Kidney (tissue), 14 donors: ENCODE data around the gene PIP4K2A. TPM values are rescaled to one million over a fixed set of nuclear protein-coding genes. Genes with fewer than 3 reads are reported as not detected.

Experiments used
- DNase-seq, 5 donors: peaks; one replicate each; pipeline ENCODE4 v3.0.0-alpha.2; 2013 to 2020
- FAIRE-seq: peaks from 2 replicates; lab custom pipeline; 2012; peaks lifted over from hg19 to GRCh38; lab: Jason Lieb, UNC
- H3K27ac ChIP-seq, 2 donors: one replicate each; pipeline ENCODE4 v1.7.0; 2013; ENCODE audit warnings: low read depth in 2 of 2, low read length in 2 of 2, inconsistent platforms in 1 of 2
- H3K27me3 ChIP-seq: one replicate; pipeline ENCODE4 v1.7.1; 2013; ENCODE audit warnings: low read length, inconsistent platforms; ENCODE audit not compliant: control insufficient read depth, insufficient read depth
- H3K36me3 ChIP-seq, 3 donors: one replicate each; pipeline versions ENCODE4 v1.7.0 to v1.7.1; 2013; ENCODE audit warnings: low read length in 3 of 3, control low read depth in 1 of 3, inconsistent platforms in 1 of 3; ENCODE audit not compliant: insufficient read depth in 3 of 3, control insufficient read depth in 2 of 3
- H3K4me1 ChIP-seq, 3 donors: one replicate each; pipeline versions ENCODE4 v1.7.0 to v1.7.1; 2013; ENCODE audit warnings: low read length in 3 of 3, inconsistent platforms in 1 of 3, low read depth in 1 of 3; ENCODE audit not compliant: control insufficient read depth in 2 of 3, insufficient read depth in 2 of 3
- H3K4me3 ChIP-seq, 3 donors: one replicate each; pipeline versions ENCODE4 v1.7.0 to v1.8.1; 2013; ENCODE audit warnings: low read length in 3 of 3, control low read depth in 1 of 3, inconsistent platforms in 1 of 3
- H3K9ac ChIP-seq, 3 donors: one replicate each; pipeline versions ENCODE4 v1.7.0 to v1.7.1; 2013; ENCODE audit warnings: low read length in 3 of 3, control low read depth in 1 of 3, inconsistent platforms in 1 of 3
- H3K9me3 ChIP-seq, 3 donors: one replicate each; pipeline versions ENCODE4 v1.7.0 to v1.7.1; 2013; ENCODE audit warnings: low read length in 3 of 3, control low read depth in 1 of 3, inconsistent platforms in 1 of 3; ENCODE audit not compliant: control insufficient read depth in 2 of 3, insufficient read depth in 1 of 3
- intact Hi-C: fragments of 100-400 bp; cut with DNase I; formaldehyde crosslinking; loops from one replicate; pipeline ENCODE4 v1.11.1; 2022
- polyA plus RNA-seq: library from polyadenylated mRNA; stranded (reverse); fragments of 350-450 nt; fragmentation: Illumina TruSeq; extraction: RNeasy Lipid Tissue Mini Kit (QIAGEN cat#74804); gene quantifications from one replicate; pipeline ENCODE4 v1.2.3, GENCODE V29; 2014; ENCODE audit warnings: low read depth, low replicate concordance; ENCODE audit not compliant: insufficient read depth
- total RNA-seq: library from RNA; stranded (reverse); fragmentation: NEBNext Ultra II Directional; extraction: Animal tissue kit (Norgen Biotek cat#: 25700); gene quantifications from one replicate; pipeline ENCODE4 v1.2.1, GENCODE V29; 2021
- TF ChIP-seq, protein P1 (sequence below): IDR thresholded peaks from 3 replicates; pipeline ENCODE4 v1.5.1; 2012; ENCODE audit warnings: mild to moderate bottlenecking, moderate library complexity, borderline replicate concordance; ENCODE audit not compliant: insufficient read depth; ENCODE audit errors: extremely low read depth
- donor health status: control.
- donor health status: control.
- donor health status: control.
- donor health status: control.
- donor health status: control.
- donor health status: DM: yes; HTN: yes; CAD: no.
- donor health status: Normal renal cell carcinoma (clear cell type).

The PIP4K2A gene
- total and polyA plus RNA-seq, 2 donors from 2014 or later = 12.2 to 54.6 TPM

DNA sequence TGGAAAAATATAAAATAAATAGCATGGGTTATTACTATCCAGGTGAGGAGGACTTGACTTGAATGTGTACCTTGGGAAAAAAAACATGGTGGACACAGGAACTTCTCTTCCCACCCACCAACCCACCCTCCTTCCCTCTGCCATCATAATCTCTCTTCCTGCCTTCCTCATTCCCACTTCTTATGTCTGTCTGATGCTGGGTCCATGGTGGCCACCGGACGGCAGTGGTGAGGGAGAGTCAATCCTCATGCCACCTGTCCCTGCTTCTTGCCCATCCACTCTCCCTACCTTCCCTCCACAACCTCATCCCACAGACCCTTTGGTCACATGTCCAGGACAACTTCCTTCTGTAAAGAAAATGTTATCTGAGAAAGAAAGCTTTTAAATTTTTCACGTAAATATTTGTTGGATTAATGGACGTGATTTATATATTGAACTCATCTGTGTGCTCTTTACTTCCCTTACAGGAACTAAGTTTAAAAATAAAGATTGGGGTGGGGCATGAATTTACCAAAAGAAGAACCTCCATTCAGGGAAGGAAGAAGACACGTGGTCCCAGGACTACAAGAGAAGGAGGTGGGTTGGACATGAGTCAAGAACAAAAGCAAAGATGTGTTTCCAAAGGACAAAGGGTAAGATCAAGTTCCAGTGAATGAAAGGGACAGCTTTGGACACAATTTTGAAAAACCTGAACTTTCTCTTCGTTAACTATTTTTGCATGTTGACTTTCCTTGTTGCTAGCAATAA lies 104.5 kb downstream of the PIP4K2A start:
- H3K4me1 ChIP-seq = peaks cover 0 to 3% (median 0%) of the 10 kb centered on the region in 3 donors

DNA sequence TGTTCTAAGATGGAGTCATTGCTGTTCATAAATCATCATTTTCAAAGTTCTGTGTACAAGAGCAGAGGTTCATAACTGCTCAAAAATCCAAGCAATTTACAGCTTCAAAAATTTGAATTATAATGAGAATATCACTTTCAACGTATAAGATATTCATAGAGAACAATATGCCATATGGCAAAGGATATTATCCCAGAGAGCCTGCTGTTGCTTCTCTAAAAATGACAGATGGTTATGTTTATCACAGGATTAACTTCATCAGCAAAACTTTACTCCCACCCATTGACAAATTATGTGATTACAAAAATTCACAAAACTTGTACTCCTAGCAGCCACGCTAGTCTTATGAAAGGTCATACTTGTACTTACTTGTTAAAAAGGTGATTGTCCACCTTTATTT lies 105.1 kb downstream of the PIP4K2A start:
- TF ChIP-seq, protein P1, sequence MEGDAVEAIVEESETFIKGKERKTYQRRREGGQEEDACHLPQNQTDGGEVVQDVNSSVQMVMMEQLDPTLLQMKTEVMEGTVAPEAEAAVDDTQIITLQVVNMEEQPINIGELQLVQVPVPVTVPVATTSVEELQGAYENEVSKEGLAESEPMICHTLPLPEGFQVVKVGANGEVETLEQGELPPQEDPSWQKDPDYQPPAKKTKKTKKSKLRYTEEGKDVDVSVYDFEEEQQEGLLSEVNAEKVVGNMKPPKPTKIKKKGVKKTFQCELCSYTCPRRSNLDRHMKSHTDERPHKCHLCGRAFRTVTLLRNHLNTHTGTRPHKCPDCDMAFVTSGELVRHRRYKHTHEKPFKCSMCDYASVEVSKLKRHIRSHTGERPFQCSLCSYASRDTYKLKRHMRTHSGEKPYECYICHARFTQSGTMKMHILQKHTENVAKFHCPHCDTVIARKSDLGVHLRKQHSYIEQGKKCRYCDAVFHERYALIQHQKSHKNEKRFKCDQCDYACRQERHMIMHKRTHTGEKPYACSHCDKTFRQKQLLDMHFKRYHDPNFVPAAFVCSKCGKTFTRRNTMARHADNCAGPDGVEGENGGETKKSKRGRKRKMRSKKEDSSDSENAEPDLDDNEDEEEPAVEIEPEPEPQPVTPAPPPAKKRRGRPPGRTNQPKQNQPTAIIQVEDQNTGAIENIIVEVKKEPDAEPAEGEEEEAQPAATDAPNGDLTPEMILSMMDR = no peak
- H3K36me3 ChIP-seq = peaks cover 0 to 3% (median 2%) of the 10 kb centered on the region in 3 donors
- DNase-seq (no peak), FAIRE-seq (no peak)
- H3K4me3 ChIP-seq = no peak overlapping the region
- H3K27ac ChIP-seq = no peak overlapping the region
- intact Hi-C loops = no loop called here
- no peak overlapping the region for H3K9ac ChIP-seq
- H3K4me1 ChIP-seq = peaks cover 0 to 3% (median 3%) of the 10 kb centered on the region in 3 donors
- no peaks in the 10 kb centered on the region for H3K9me3 ChIP-seq
- H3K27me3 ChIP-seq = no peaks in the 10 kb centered on the region

More for the DNA sequence above, 104.5 kb downstream of the PIP4K2A start:
- H3K4me3 ChIP-seq = no peak overlapping the region
- no peak overlapping the region for H3K9ac ChIP-seq
- no peaks in the 10 kb centered on the region for H3K9me3 ChIP-seq
- FAIRE-seq (no peak), DNase-seq (peak in 1 of 5 donors; percentile 59)
- TF ChIP-seq, protein P1 = no peak
- intact Hi-C loops = no loop called here
- H3K27ac ChIP-seq = no peak overlapping the region
- peaks cover 0 to 3% (median 2%) of the 10 kb centered on the region in 3 donors for H3K36me3 ChIP-seq
- H3K27me3 ChIP-seq = no peaks in the 10 kb centered on the region

DNA sequence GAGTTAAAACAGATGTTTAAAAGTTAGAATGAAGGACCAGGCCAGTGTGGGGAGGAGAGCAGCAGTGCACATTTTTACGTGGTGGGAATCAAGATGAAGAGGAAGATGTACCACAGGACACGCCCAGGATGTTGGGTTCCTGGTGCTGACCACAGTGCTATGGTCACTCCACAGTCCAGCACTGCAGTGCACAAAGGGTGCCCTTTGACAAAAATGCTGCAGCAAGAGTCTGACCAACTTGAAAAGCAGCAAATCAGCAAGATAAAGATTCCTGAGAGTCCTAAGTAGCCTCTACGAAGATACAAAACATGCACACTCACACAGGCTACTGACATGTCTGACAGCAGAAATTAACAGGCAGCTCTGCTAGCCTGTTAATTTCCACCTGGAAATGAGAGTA lies 107.1 kb downstream of the PIP4K2A start:
- TF ChIP-seq, protein P1 = no peak
- DNase-seq = no peak
- FAIRE-seq = no peak
- Histone ChIP-seq H3K4me1 (peaks cover 0 to 5% (median 3%) of the 10 kb centered on the region in 3 donors), H3K27me3 (no peaks in the 10 kb centered on the region), H3K4me3 (no peak overlapping the region), H3K9ac (no peak overlapping the region), H3K9me3 (no peaks in the 10 kb centered on the region), H3K36me3 (peaks cover 0 to 3% (median 2%) of the 10 kb centered on the region in 3 donors), H3K27ac (no peak overlapping the region)
- intact Hi-C loops = no loop called here
